ENCODE results near the gene ZNF446. TPM values are rescaled to one million over a fixed set of nuclear protein-coding genes. Genes with fewer than 3 reads are reported as not detected.
A peak's percentile ranks its signal among the peaks of the same experiment; 100 is the strongest.
"Not testable (repeated sequence)": the region's sequence is repeated elsewhere in the genome, so short reads cannot be mapped to it uniquely, and the experiment has no call there.

ZNF446 gene
- total RNA-seq, 1 donor from 2014 or later, result 17.4 TPM

DNA sequence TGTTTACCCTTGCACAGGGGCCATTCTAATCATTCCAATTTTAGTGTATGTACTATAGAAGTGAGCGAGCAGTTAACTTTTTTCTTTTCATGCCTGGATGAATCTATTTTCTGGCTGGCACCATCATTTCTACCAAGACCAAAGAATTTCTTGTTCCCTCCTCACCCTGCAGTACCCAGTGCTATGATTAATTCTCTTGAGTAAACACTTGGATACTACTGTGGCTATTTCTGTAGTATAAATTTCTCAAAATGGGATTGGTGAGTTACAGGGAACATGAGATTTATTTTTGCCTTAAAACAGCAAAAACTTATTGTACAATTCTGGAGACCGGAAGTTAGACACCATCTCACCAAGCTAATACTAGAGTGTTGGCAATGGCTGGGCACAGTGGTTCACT lies 7.6 kb downstream of the ZNF446 start:
- H3K27me3 Mint-ChIP-seq, result no peaks in the 10 kb centered on the region
- TF ChIP-seq, protein P1, sequence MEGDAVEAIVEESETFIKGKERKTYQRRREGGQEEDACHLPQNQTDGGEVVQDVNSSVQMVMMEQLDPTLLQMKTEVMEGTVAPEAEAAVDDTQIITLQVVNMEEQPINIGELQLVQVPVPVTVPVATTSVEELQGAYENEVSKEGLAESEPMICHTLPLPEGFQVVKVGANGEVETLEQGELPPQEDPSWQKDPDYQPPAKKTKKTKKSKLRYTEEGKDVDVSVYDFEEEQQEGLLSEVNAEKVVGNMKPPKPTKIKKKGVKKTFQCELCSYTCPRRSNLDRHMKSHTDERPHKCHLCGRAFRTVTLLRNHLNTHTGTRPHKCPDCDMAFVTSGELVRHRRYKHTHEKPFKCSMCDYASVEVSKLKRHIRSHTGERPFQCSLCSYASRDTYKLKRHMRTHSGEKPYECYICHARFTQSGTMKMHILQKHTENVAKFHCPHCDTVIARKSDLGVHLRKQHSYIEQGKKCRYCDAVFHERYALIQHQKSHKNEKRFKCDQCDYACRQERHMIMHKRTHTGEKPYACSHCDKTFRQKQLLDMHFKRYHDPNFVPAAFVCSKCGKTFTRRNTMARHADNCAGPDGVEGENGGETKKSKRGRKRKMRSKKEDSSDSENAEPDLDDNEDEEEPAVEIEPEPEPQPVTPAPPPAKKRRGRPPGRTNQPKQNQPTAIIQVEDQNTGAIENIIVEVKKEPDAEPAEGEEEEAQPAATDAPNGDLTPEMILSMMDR (conservative IDR thresholded peaks at IDR 0.05), result no peak
- no peaks in the 10 kb centered on the region for H3K36me3 Mint-ChIP-seq
- H3K4me3 Mint-ChIP-seq, result no peak overlapping the region
- no peaks in the 10 kb centered on the region for H3K9me3 Mint-ChIP-seq
- H3K27ac Mint-ChIP-seq, result no peak overlapping the region
- DNase-seq (ENCODE audit: extremely low spot score, unreplicated experiment), result no peak
- no peaks in the 10 kb centered on the region for H3K4me1 Mint-ChIP-seq (ENCODE audit: unreplicated experiment)

DNA sequence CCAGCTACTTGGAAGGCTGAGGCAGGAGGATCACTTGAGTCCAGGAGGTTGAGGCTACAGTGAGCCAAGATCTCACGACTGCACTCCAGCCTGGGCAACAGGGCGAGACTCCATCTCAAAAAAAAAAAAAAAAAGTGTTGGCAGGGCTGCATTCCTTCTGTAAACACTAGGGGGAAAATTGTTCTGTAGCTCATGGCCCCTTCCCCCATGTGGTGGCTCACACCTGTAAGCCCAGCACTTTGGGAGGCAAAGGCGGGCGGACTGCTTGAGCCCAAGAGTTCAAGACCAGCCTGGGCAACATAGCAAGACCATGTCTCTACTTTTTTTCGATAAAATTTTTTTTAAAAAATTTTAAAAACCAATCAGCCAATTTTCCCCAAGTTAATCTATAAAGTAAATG lies 8.2 kb downstream of the ZNF446 start:
- TF ChIP-seq, protein P1 (conservative IDR thresholded peaks at IDR 0.05), result peak; percentile 42
- not testable (repeated sequence) for DNase-seq (ENCODE audit: extremely low spot score, unreplicated experiment); H3K36me3 Mint-ChIP-seq; H3K9me3 Mint-ChIP-seq; H3K27me3 Mint-ChIP-seq; H3K27ac Mint-ChIP-seq; H3K4me1 Mint-ChIP-seq (ENCODE audit: unreplicated experiment); H3K4me3 Mint-ChIP-seq

DNA sequence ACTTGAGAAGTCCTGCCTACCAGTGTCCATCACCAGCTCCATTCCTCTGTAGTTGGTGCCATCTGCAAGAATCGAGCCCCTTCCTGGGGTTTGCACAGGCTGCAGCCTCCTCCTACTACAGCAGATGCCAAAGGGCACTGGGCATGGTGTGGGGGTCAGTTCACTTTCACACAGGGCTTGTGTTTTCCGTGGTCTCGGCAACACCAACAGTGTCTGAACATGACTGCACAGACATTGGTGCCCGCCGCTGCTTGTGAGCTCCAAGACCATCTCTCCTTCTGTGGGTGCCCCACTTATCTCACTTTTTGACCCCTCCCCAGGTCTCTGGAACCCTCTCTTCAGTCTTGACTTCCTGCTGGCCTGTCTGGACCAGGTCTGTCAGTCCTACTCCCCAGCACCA lies 15.2 kb downstream of the ZNF446 start:
- TF ChIP-seq, protein P1 (conservative IDR thresholded peaks at IDR 0.05), result no peak
- no peaks in the 10 kb centered on the region for H3K9me3 Mint-ChIP-seq
- no peak overlapping the region for H3K27ac Mint-ChIP-seq
- no peaks in the 10 kb centered on the region for H3K4me1 Mint-ChIP-seq (ENCODE audit: unreplicated experiment)
- no peak overlapping the region for H3K4me3 Mint-ChIP-seq
- no peaks in the 10 kb centered on the region for H3K27me3 Mint-ChIP-seq
- no peak for DNase-seq (ENCODE audit: extremely low spot score, unreplicated experiment)
- no peaks in the 10 kb centered on the region for H3K36me3 Mint-ChIP-seq

DNA sequence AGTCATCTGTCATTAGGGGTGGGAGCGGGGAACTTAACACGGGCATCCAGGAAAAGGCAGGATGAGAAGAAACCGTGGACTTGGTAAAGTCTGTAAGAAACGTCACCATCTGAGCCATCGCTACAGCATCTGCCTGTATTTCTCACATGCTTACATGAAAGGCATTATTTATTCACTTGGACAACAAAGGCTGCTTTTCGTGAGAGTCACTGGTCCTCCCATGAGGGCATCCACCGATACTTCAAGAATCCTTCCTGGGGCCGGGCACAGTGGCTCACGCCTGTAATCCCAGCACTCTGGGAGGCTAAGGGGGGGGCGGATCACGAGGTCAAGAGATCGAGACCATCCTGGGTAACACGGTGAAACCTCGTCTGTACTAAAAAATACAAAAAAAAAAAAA lies 16.1 kb downstream of the ZNF446 start:
- no peaks in the 10 kb centered on the region for H3K36me3 Mint-ChIP-seq
- no peak overlapping the region for H3K27ac Mint-ChIP-seq
- no peak overlapping the region for H3K4me3 Mint-ChIP-seq
- H3K27me3 Mint-ChIP-seq, result no peaks in the 10 kb centered on the region
- no peaks in the 10 kb centered on the region for H3K4me1 Mint-ChIP-seq (ENCODE audit: unreplicated experiment)
- TF ChIP-seq, protein P1 (conservative IDR thresholded peaks at IDR 0.05), result no peak
- no peak for DNase-seq (ENCODE audit: extremely low spot score, unreplicated experiment)
- H3K9me3 Mint-ChIP-seq, result no peaks in the 10 kb centered on the region

DNA sequence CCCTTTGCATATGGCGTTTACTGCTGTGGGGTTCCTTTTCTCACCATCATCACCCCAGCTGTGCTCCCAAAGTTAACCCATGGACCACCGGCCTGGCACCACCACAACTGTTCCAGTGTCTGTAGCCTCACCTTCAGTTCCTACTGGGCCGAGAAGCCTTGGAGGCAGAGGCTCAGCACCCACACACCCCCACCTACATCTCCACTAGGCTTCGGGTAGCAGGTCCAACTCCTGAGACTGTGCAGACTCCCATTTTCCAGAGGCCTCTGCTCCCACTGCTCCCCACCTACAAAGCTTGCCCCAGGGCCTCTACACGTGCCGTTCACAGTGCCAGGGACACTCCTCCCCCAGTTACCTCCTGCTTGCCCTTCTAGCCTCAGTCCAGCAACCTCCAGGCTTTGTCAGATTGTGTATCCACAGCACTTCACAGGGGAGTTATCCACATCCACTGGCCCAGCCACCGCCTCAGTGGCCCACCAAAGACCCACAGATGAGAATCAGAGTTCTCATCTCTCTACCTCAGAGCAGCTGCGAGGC lies 21.6 kb downstream of the ZNF446 start:
- TF ChIP-seq, protein P1 (conservative IDR thresholded peaks at IDR 0.05), result no peak
- no peaks in the 10 kb centered on the region for H3K36me3 Mint-ChIP-seq
- no peaks in the 10 kb centered on the region for H3K27me3 Mint-ChIP-seq
- H3K27ac Mint-ChIP-seq, result no peak overlapping the region
- peak overlapping the region; percentile 44 for H3K4me3 Mint-ChIP-seq
- peaks cover 14% of the 10 kb centered on the region for H3K4me1 Mint-ChIP-seq (ENCODE audit: unreplicated experiment)
- DNase-seq (ENCODE audit: extremely low spot score, unreplicated experiment), result no peak
- peaks cover 13% of the 10 kb centered on the region for H3K9me3 Mint-ChIP-seq

All from type B pancreatic cell (in vitro differentiated cells).